ENCODE results near the gene VPS37D.

DNA sequence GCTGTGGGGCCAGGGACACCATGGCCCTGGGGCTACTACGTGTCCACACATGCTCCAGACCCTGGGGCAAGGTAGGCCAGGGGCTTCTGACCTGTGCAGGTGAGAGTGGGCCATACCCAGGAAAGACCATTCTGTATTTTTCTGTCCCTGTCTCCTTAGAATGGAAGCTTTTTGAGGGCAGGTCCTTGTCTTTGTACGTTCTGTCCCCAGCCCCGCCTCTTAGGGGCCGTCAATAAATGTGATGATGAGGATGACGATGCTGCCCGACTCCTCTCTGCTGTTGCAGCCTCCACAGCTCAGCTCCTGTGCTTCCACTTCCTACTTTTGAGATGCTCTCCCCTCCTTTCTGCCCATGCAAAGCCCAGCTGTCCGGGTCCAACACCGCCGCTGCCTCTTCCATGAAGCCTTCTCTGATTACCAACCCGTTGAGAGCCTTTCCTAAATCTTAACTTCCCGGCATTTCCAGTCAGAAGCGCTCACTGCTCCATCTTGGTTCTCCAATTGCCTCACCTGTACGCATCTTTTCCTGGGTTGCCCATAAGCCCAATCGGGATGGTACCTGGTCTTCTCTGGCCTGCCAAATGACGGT, 4.3 kb downstream of the VPS37D start:
- TF ChIP-seq ZNF384 (IDR thresholded peaks at IDR 0.05) (no peak), L3MBTL2 (conservative IDR thresholded peaks at IDR 0.05) (no peak), SP1 (IDR thresholded peaks at IDR 0.05) (no peak), HDGF (IDR thresholded peaks at IDR 0.05; ENCODE audit: borderline replicate concordance) (no peak), TARDBP (IDR thresholded peaks at IDR 0.05) (no peak), FOXA1 (IDR thresholded peaks at IDR 0.05) (no peak), SUZ12 (IDR thresholded peaks at IDR 0.05) (no peak), ELF4 (IDR thresholded peaks at IDR 0.05) (no peak)
